Hepatocyte (in vitro differentiated cells): ENCODE results near the gene OR9Q1.

ENCODE experiments used
- CTCF ChIP-seq: fragments of 200-600 bp; sonication (generic); IDR thresholded peaks from 2 replicates; pipeline ENCODE4 v1.5.1; 2016; ENCODE audit warnings: antibody characterized with exemption, mild to moderate bottlenecking; ENCODE audit not compliant: poor library complexity
- EZH2 ChIP-seq: fragments of 200-600 bp; sonication (generic); IDR thresholded peaks from 2 replicates; pipeline ENCODE4 v1.6.1; 2016; ENCODE audit warnings: antibody characterized with exemption, mild to moderate bottlenecking, borderline replicate concordance

GRCh38 chr11:58186938-58187337 is 163.3 kb downstream of the OR9Q1 start:
- TF ChIP-seq CTCF (no peak), EZH2 (no peak)
